Neural cell (in vitro differentiated cells): ENCODE data around the gene LIMK1.

ENCODE experiments used
- CTCF ChIP-seq: fragments of 450-650 bp; IDR thresholded peaks from 2 replicates; pipeline ENCODE4 v1.5.1; 2014; ENCODE audit warnings: antibody characterized with exemption, mild to moderate bottlenecking, moderate library complexity; ENCODE audit not compliant: poor library complexity, severe bottlenecking
- EP300 ChIP-seq: fragments of 450-650 bp; conservative IDR thresholded peaks from 2 replicates; pipeline ENCODE4 v1.6.1; 2014; ENCODE audit warnings: antibody characterized with exemption, mild to moderate bottlenecking, moderate library complexity; ENCODE audit not compliant: poor library complexity, severe bottlenecking
- EZH2 ChIP-seq: fragments of 200-600, 300-800 bp; shearing (Covaris generic), sonication (generic); IDR thresholded peaks from 2 replicates; pipeline ENCODE4 v1.6.1; 2014; ENCODE audit warnings: antibody characterized with exemption, low read length, borderline replicate concordance, mild to moderate bottlenecking; ENCODE audit not compliant: insufficient read depth, poor library complexity, severe bottlenecking
- POLR2AphosphoS5 ChIP-seq: IDR thresholded peaks from 2 replicates; pipeline ENCODE4 v1.6.1; 2012
- RAD21 ChIP-seq: fragments of 450-650 bp; conservative IDR thresholded peaks from 2 replicates; pipeline ENCODE4 v1.6.1; 2014; ENCODE audit warnings: antibody characterized with exemption, mild to moderate bottlenecking, moderate library complexity
- SMC3 ChIP-seq: fragments of 450-650 bp; conservative IDR thresholded peaks from 2 replicates; pipeline ENCODE4 v1.6.1; 2014; ENCODE audit warnings: antibody characterized with exemption, mild to moderate bottlenecking, moderate library complexity; ENCODE audit not compliant: poor library complexity
- TF ChIP-seq, protein P1 (sequence below): IDR thresholded peaks from 2 replicates; pipeline ENCODE4 v1.6.1; 2012; ENCODE audit warnings: borderline replicate concordance

- TF ChIP-seq CTCF (no peak), SMC3 (no peak), POLR2AphosphoS5 (no peak), EP300 (no peak), EZH2 (no peak), RAD21 (no peak)
- TF ChIP-seq, protein P1, sequence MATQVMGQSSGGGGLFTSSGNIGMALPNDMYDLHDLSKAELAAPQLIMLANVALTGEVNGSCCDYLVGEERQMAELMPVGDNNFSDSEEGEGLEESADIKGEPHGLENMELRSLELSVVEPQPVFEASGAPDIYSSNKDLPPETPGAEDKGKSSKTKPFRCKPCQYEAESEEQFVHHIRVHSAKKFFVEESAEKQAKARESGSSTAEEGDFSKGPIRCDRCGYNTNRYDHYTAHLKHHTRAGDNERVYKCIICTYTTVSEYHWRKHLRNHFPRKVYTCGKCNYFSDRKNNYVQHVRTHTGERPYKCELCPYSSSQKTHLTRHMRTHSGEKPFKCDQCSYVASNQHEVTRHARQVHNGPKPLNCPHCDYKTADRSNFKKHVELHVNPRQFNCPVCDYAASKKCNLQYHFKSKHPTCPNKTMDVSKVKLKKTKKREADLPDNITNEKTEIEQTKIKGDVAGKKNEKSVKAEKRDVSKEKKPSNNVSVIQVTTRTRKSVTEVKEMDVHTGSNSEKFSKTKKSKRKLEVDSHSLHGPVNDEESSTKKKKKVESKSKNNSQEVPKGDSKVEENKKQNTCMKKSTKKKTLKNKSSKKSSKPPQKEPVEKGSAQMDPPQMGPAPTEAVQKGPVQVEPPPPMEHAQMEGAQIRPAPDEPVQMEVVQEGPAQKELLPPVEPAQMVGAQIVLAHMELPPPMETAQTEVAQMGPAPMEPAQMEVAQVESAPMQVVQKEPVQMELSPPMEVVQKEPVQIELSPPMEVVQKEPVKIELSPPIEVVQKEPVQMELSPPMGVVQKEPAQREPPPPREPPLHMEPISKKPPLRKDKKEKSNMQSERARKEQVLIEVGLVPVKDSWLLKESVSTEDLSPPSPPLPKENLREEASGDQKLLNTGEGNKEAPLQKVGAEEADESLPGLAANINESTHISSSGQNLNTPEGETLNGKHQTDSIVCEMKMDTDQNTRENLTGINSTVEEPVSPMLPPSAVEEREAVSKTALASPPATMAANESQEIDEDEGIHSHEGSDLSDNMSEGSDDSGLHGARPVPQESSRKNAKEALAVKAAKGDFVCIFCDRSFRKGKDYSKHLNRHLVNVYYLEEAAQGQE, result no peak
Measured at GRCh38 chr7:74056096-74056915, 27.3 kb upstream of the LIMK1 start.
